GM12878 (cell line): ENCODE data around the gene PLEKHG2.

Experiments used
- CTCF ChIP-seq, 3 experiments: IDR thresholded peaks in 2 of 3; conservative IDR thresholded peaks in 1 of 3; 2 replicates each; pipeline ENCODE4 v1.5.1; 2011; ENCODE audit warnings: low read depth in 3 of 3, low read length in 3 of 3, mild to moderate bottlenecking in 3 of 3, control low read depth in 2 of 3, moderate library complexity in 2 of 3, inconsistent platforms in 1 of 3, mixed read lengths in 1 of 3; ENCODE audit not compliant: control insufficient read depth in 2 of 3, insufficient read depth in 1 of 3; ENCODE audit errors: extremely low read depth in 1 of 3
- GABPA ChIP-seq: IDR thresholded peaks from 2 replicates; pipeline ENCODE4 v1.6.1; 2014; ENCODE audit warnings: antibody characterized with exemption, low read depth, mild to moderate bottlenecking, inconsistent platforms
- HDAC2 ChIP-seq: fragments of 200-600 bp; sonication (generic); IDR thresholded peaks from 2 replicates; pipeline ENCODE4 v1.6.1; 2017
- PML ChIP-seq: IDR thresholded peaks from 2 replicates; pipeline ENCODE4 v1.6.1; 2012; ENCODE audit warnings: low read length, inconsistent platforms
- POLR2A ChIP-seq: IDR thresholded peaks from 2 replicates; pipeline ENCODE4 v1.6.1; 2011; ENCODE audit warnings: low read depth, mild to moderate bottlenecking, low read length
- RELB ChIP-seq: fragments of 450-650 bp; IDR thresholded peaks from 2 replicates; pipeline ENCODE4 v1.6.1; 2017; ENCODE audit warnings: low read depth, mild to moderate bottlenecking, moderate library complexity
- ZBED1 ChIP-seq: IDR thresholded peaks from 2 replicates; pipeline ENCODE4 v1.6.1; 2016; ENCODE audit warnings: borderline replicate concordance
- ZNF274 ChIP-seq: IDR thresholded peaks from one replicate; pipeline ENCODE4 v1.8.0; 2011; ENCODE audit not compliant: insufficient read length, insufficient read depth

- TF ChIP-seq RELB (peak; percentile 40; the same call in 1 of the 2 replicates), GABPA (no peak), ZBED1 (no peak), CTCF (IDR thresholded peaks at IDR 0.05 in 2 of 3, conservative IDR thresholded peaks at IDR 0.05 in 1 of 3; ENCODE audit: control insufficient read depth in 2 of 3, extremely low read depth in 1 of 3, insufficient read depth in 1 of 3, low read depth in 3 of 3, low read length in 3 of 3) (no peak), ZNF274 (no peak), PML (no peak), HDAC2 (no peak), POLR2A (peak; percentile 75)
Measured at GRCh38 chr19:39402346-39403300, 9.8 kb upstream of the PLEKHG2 start.
